HFFc6 (cell line): Measurements from ENCODE around the gene PCSK5. TPM values are rescaled to one million over a fixed set of nuclear protein-coding genes. Genes with fewer than 3 reads are reported as not detected.

Experiments used
- DNase-seq: peaks from one replicate; pipeline ENCODE4 v3.0.0-alpha.2; 2018
- H3K27ac Mint-ChIP-seq: 2 replicates; pipeline ENCODE4 v1.8.0; 2020; ENCODE audit warnings: mild to moderate bottlenecking, mixed read lengths
- H3K27me3 Mint-ChIP-seq: 2 replicates; pipeline ENCODE4 v1.8.0; 2021; ENCODE audit warnings: mild to moderate bottlenecking, moderate library complexity, mixed read lengths; ENCODE audit not compliant: insufficient read depth
- H3K36me3 Mint-ChIP-seq: 2 replicates; pipeline ENCODE4 v1.8.0; 2021; ENCODE audit warnings: low read depth, mixed read lengths
- H3K4me1 Mint-ChIP-seq: 2 replicates; pipeline ENCODE4 v1.8.0; 2020; ENCODE audit warnings: low read depth, mixed read lengths
- H3K4me3 Mint-ChIP-seq: 2 replicates; pipeline ENCODE4 v1.8.0; 2020; ENCODE audit warnings: mild to moderate bottlenecking, moderate library complexity, mixed read lengths
- H3K9me3 Mint-ChIP-seq: 2 replicates; pipeline ENCODE4 v1.8.0; 2020; ENCODE audit warnings: mild to moderate bottlenecking, mixed read lengths
- CTCF ChIP-seq: fragments of 200-600 bp; sonication (generic); IDR thresholded peaks from 2 replicates; pipeline ENCODE4 v1.5.0; 2021; ENCODE audit warnings: antibody characterized with exemption, mild to moderate bottlenecking
- total RNA-seq, 6 experiments: library from RNA; stranded (reverse); fragmentation: NEBNext Ultra II Directional; extraction: Animal tissue kit (Norgen Biotek cat#: 25700); gene quantifications; 2 replicates in 1 of 6; 3 replicates in 5 of 6; pipeline ENCODE4 v1.2.3, GENCODE V29; 2021

Gene PCSK5
- total RNA-seq, 6 experiments from 2014 or later: 0.18 to 0.36 (median 0.22) TPM

- Mint-ChIP-seq H3K27ac (no peak overlapping the region), H3K4me1 (no peaks in the 10 kb centered on the region), H3K36me3 (no peaks in the 10 kb centered on the region), H3K27me3 (no peaks in the 10 kb centered on the region), H3K9me3 (peaks cover 4% of the 10 kb centered on the region; the same call in 1 of the 2 replicates), H3K4me3 (no peak overlapping the region)
- no peak for DNase-seq
- TF ChIP-seq CTCF: no peak
Measured at GRCh38 chr9:76198336-76198735, 307.9 kb downstream of the PCSK5 start.

GRCh38 chr9:76200315-76200714, 309.8 kb downstream of the PCSK5 start:
- no peaks in the 10 kb centered on the region for H3K27me3 Mint-ChIP-seq
- peaks cover 4% of the 10 kb centered on the region for H3K9me3 Mint-ChIP-seq
- TF ChIP-seq CTCF: no peak
- no peaks in the 10 kb centered on the region for H3K36me3 Mint-ChIP-seq
- H3K4me3 Mint-ChIP-seq: no peak overlapping the region
- no peaks in the 10 kb centered on the region for H3K4me1 Mint-ChIP-seq
- H3K27ac Mint-ChIP-seq: no peak overlapping the region
- no peak for DNase-seq

DNA sequence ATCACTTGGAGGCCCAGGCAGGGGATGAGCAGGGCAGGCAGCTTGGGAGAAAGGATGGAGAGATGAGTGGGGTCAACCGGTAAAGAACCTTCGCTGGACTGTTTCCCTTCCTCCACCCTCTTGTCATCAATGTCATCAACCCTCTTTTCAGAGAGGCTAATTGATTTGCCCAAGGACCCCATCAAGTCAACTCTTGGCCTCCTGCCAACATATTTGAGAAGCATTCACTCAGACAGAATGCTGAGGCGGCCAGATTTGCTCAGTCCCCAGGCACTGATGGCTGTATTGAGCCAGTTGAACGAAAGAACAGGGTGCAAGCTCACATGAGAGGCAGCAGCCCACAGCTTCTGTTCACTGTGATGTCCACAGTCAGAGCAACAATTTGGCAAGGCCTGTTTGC, 310.3 kb downstream of the PCSK5 start:
- peaks cover 8% of the 10 kb centered on the region for H3K9me3 Mint-ChIP-seq
- DNase-seq: no peak
- H3K4me1 Mint-ChIP-seq: no peaks in the 10 kb centered on the region
- H3K27me3 Mint-ChIP-seq: no peaks in the 10 kb centered on the region
- no peaks in the 10 kb centered on the region for H3K36me3 Mint-ChIP-seq
- no peak overlapping the region for H3K4me3 Mint-ChIP-seq
- no peak overlapping the region for H3K27ac Mint-ChIP-seq
- no peak for TF ChIP-seq CTCF

DNA sequence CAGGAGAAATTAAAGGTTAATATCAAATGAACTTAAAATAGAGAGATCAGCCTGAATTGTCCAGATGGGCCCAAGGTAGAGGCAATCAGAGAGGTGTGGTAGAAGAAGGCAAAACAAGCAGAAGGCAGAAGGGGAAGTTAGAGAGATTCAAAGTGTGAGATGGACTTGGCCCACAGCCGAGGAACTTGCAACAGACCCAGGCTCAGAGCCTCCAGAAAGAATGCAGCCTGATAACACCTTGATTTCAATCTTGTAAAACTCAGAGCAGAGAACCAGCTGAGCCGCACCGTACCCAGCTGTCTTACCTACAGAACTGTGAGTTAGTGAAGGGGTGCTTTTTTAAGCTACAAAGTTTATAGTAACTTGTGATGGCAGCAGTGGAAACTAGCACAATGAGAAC, 312.9 kb downstream of the PCSK5 start:
- TF ChIP-seq CTCF: no peak
- Mint-ChIP-seq H3K27ac (no peak overlapping the region), H3K4me3 (no peak overlapping the region), H3K36me3 (no peaks in the 10 kb centered on the region), H3K9me3 (peaks cover 9% of the 10 kb centered on the region), H3K27me3 (no peaks in the 10 kb centered on the region), H3K4me1 (no peaks in the 10 kb centered on the region)
- no peak for DNase-seq

DNA sequence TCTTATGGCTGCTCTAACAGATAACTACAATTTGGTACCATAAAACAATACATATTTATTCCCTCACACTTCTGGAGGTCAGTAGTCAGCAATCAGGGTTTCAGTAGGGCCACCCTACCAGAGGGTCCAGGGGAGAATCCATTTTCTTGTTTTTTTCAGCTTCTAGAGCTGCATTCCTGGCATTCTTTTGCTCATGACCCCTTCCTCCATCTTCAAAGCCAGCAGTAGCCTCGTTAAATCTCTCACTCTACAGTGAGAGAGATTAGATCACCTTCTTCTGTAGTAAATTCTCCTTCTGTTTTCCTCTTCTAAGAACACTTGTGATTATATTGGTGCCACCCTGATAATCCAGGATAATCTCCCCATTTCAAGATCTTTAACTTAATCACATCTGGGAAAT, 316.3 kb downstream of the PCSK5 start:
- Mint-ChIP-seq H3K27me3 (no peaks in the 10 kb centered on the region), H3K4me1 (no peaks in the 10 kb centered on the region), H3K36me3 (no peaks in the 10 kb centered on the region), H3K27ac (no peak overlapping the region), H3K4me3 (no peak overlapping the region), H3K9me3 (peaks cover 14% of the 10 kb centered on the region)
- no peak for TF ChIP-seq CTCF
- no peak for DNase-seq

GRCh38 chr9:76213751-76214150, 323.3 kb downstream of the PCSK5 start:
- H3K4me1 Mint-ChIP-seq: peaks cover 8% of the 10 kb centered on the region; the same call in 1 of the 2 replicates
- no peak for DNase-seq
- peaks cover 1% of the 10 kb centered on the region; the same call in 1 of the 2 replicates for H3K27me3 Mint-ChIP-seq
- H3K9me3 Mint-ChIP-seq: peaks cover 26% of the 10 kb centered on the region
- no peaks in the 10 kb centered on the region for H3K36me3 Mint-ChIP-seq
- no peak overlapping the region for H3K4me3 Mint-ChIP-seq
- no peak overlapping the region for H3K27ac Mint-ChIP-seq
- no peak for TF ChIP-seq CTCF
